OCI-LY7 (cell line): Measurements from ENCODE around the gene UNC45B.

ENCODE experiments used
- EZH2phosphoT487 ChIP-seq: fragments of 200-600 bp; sonication (generic); IDR thresholded peaks from 2 replicates; pipeline ENCODE4 v1.6.1; 2018; ENCODE audit warnings: low read depth, borderline replicate concordance, mild to moderate bottlenecking, mixed run types, antibody characterized with exemption, low read length, moderate library complexity, mixed read lengths
- TF ChIP-seq, protein P1 (sequence below): fragments of 200-600 bp; sonication (generic); conservative IDR thresholded peaks from 2 replicates; pipeline ENCODE4 v1.5.1; 2014; ENCODE audit warnings: mild to moderate bottlenecking, antibody characterized with exemption, low read length, moderate library complexity, mixed read lengths

GRCh38 chr17:35154196-35155165 lies 6.9 kb downstream of the UNC45B start:
- TF ChIP-seq EZH2phosphoT487, result no peak
- TF ChIP-seq, protein P1, sequence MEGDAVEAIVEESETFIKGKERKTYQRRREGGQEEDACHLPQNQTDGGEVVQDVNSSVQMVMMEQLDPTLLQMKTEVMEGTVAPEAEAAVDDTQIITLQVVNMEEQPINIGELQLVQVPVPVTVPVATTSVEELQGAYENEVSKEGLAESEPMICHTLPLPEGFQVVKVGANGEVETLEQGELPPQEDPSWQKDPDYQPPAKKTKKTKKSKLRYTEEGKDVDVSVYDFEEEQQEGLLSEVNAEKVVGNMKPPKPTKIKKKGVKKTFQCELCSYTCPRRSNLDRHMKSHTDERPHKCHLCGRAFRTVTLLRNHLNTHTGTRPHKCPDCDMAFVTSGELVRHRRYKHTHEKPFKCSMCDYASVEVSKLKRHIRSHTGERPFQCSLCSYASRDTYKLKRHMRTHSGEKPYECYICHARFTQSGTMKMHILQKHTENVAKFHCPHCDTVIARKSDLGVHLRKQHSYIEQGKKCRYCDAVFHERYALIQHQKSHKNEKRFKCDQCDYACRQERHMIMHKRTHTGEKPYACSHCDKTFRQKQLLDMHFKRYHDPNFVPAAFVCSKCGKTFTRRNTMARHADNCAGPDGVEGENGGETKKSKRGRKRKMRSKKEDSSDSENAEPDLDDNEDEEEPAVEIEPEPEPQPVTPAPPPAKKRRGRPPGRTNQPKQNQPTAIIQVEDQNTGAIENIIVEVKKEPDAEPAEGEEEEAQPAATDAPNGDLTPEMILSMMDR, result no peak
